HEK293 (cell line): Measurements from ENCODE around the gene SMLR1.
A peak's percentile ranks its signal among the peaks of the same experiment; 100 is the strongest.

ENCODE experiments used
- BCL11A ChIP-seq: fragments of 450-650 bp; formaldehyde crosslinking; IDR thresholded peaks from 2 replicates; pipeline ENCODE4 v1.5.1; 2016; ENCODE audit warnings: low read depth, missing biosample characterization, missing genetic modification characterization
- EGR2 ChIP-seq: fragments of 450-650 bp; formaldehyde crosslinking; IDR thresholded peaks from 2 replicates; pipeline ENCODE4 v1.5.1; 2016; ENCODE audit warnings: low read depth, missing biosample characterization, missing genetic modification characterization
- GLIS1 ChIP-seq: fragments of 450-650 bp; formaldehyde crosslinking; IDR thresholded peaks from 2 replicates; pipeline ENCODE4 v1.5.1; 2016; ENCODE audit warnings: missing biosample characterization, missing genetic modification characterization
- OSR2 ChIP-seq: fragments of 450-650 bp; formaldehyde crosslinking; IDR thresholded peaks from 2 replicates; pipeline ENCODE4 v1.5.1; 2016; ENCODE audit warnings: missing biosample characterization, missing genetic modification characterization
- TRIM28 ChIP-seq: IDR thresholded peaks from 2 replicates; pipeline ENCODE4 v1.6.1; 2011; ENCODE audit warnings: low read length, control low read depth, borderline replicate concordance
- YY1 ChIP-seq: fragments of 450-650 bp; formaldehyde crosslinking; IDR thresholded peaks from 2 replicates; pipeline ENCODE4 v1.5.1; 2018; ENCODE audit warnings: missing biosample characterization, missing genetic modification characterization
- ZNF10 ChIP-seq: fragments of 450-650 bp; formaldehyde crosslinking; IDR thresholded peaks from 2 replicates; pipeline ENCODE4 v1.5.1; 2017; ENCODE audit warnings: missing biosample characterization, missing genetic modification characterization
- ZNF221 ChIP-seq: fragments of 450-650 bp; formaldehyde crosslinking; IDR thresholded peaks from 2 replicates; pipeline ENCODE4 v1.5.1; 2017; ENCODE audit warnings: missing biosample characterization, missing genetic modification characterization, borderline replicate concordance
- ZNF274 ChIP-seq, 2 experiments: fragments of 200-500 bp in 1 of 2; fragments of 450-650 bp in 1 of 2; sonication (Bioruptor generic) in 1 of 2; formaldehyde crosslinking in 1 of 2; IDR thresholded peaks; 2 replicates each; pipeline versions ENCODE4 v1.5.1 to v1.6.1; 2014 to 2016; ENCODE audit warnings: borderline replicate concordance in 1 of 2, inconsistent platforms in 1 of 2, low read length in 1 of 2, missing biosample characterization in 1 of 2, missing genetic modification characterization in 1 of 2
- ZNF311 ChIP-seq: fragments of 450-650 bp; formaldehyde crosslinking; IDR thresholded peaks from 2 replicates; pipeline ENCODE4 v1.5.1; 2017; ENCODE audit warnings: missing biosample characterization, missing genetic modification characterization, borderline replicate concordance
- ZNF518A ChIP-seq: fragments of 450-650 bp; formaldehyde crosslinking; conservative IDR thresholded peaks from 2 replicates; pipeline ENCODE4 v1.5.1; 2016; ENCODE audit warnings: low read depth, missing biosample characterization, missing genetic modification characterization
- ZNF549 ChIP-seq: fragments of 450-650 bp; IDR thresholded peaks from 2 replicates; pipeline ENCODE4 v1.5.1; 2018; ENCODE audit warnings: missing biosample characterization, missing genetic modification characterization, mild to moderate bottlenecking, inconsistent platforms, moderate library complexity
- ZNF654 ChIP-seq: fragments of 450-650 bp; formaldehyde crosslinking; IDR thresholded peaks from 2 replicates; pipeline ENCODE4 v1.5.1; 2016; ENCODE audit warnings: low read depth, missing biosample characterization, missing genetic modification characterization
- ZNF658 ChIP-seq: fragments of 450-650 bp; formaldehyde crosslinking; IDR thresholded peaks from 2 replicates; pipeline ENCODE4; 2016; ENCODE audit warnings: missing biosample characterization, missing genetic modification characterization
- ZNF701 ChIP-seq: fragments of 450-650 bp; formaldehyde crosslinking; IDR thresholded peaks from 2 replicates; pipeline ENCODE4 v1.5.1; 2016; ENCODE audit warnings: missing biosample characterization, missing genetic modification characterization
- ZNF704 ChIP-seq: fragments of 450-650 bp; formaldehyde crosslinking; IDR thresholded peaks from 2 replicates; pipeline ENCODE4 v1.5.1; 2016; ENCODE audit warnings: missing biosample characterization, missing genetic modification characterization
- ZNF843 ChIP-seq: fragments of 450-650 bp; formaldehyde crosslinking; IDR thresholded peaks from 2 replicates; pipeline ENCODE4 v1.5.1; 2016; ENCODE audit warnings: missing biosample characterization, missing genetic modification characterization
- TF ChIP-seq, protein P1 (sequence below): fragments of 450-650 bp; formaldehyde crosslinking; IDR thresholded peaks from 2 replicates; pipeline ENCODE4 v1.5.1; 2016; ENCODE audit warnings: missing biosample characterization, missing genetic modification characterization
- TF ChIP-seq, protein P2 (sequence below): fragments of 450-650 bp; formaldehyde crosslinking; IDR thresholded peaks from 2 replicates; pipeline ENCODE4 v1.5.1; 2016; ENCODE audit warnings: missing biosample characterization, missing genetic modification characterization, low read depth
- TF ChIP-seq, protein P3 (sequence below): fragments of 450-650 bp; formaldehyde crosslinking; IDR thresholded peaks from 2 replicates; pipeline ENCODE4 v1.5.1; 2016; ENCODE audit warnings: missing biosample characterization, missing genetic modification characterization
- TF ChIP-seq, protein P4 (sequence below): fragments of 450-650 bp; formaldehyde crosslinking; IDR thresholded peaks from 2 replicates; pipeline ENCODE4 v1.5.1; 2016; ENCODE audit warnings: missing biosample characterization, missing genetic modification characterization
- TF ChIP-seq, protein P5 (sequence below): fragments of 450-650 bp; formaldehyde crosslinking; IDR thresholded peaks from 2 replicates; pipeline ENCODE4 v1.5.1; 2016; ENCODE audit warnings: missing biosample characterization, missing genetic modification characterization

The SMLR1 gene

DNA sequence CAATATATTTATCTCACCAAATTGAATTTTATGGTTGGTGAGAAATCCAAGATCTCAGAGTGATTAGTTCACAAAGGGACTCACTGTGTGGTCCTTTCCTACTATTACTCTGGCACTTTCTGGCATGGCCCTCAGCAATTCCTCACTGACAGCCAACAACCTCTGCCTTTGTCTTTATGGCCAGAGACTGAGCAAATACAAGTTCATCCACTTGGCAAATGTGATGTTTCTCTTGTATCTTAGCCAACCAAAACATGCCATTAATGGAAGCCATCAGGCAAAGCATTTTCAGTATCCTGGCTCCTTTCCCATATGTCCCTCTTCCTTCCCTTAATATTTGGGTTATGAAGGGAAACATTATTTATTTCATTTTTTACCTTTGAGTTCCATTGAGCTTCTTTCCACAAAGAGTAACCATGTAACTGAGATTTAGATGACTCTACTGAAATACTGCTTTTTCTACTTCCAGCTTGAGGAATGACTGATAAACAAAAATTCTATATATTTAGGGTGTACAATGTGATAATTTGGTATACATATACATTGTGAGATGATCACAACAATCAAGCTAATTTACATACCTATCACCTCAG lies 30.8 kb upstream of the SMLR1 start (continued):
- TF ChIP-seq, protein P1, sequence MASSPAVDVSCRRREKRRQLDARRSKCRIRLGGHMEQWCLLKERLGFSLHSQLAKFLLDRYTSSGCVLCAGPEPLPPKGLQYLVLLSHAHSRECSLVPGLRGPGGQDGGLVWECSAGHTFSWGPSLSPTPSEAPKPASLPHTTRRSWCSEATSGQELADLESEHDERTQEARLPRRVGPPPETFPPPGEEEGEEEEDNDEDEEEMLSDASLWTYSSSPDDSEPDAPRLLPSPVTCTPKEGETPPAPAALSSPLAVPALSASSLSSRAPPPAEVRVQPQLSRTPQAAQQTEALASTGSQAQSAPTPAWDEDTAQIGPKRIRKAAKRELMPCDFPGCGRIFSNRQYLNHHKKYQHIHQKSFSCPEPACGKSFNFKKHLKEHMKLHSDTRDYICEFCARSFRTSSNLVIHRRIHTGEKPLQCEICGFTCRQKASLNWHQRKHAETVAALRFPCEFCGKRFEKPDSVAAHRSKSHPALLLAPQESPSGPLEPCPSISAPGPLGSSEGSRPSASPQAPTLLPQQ (tag by site-specific recombination): peak; percentile 58; the same call in 1 of the 2 replicates
- TF ChIP-seq GLIS1 (tag by site-specific recombination): peak; percentile 69
- no peak for TF ChIP-seq ZNF518A (tag by site-specific recombination)
- no peak for TF ChIP-seq YY1 (tag by site-specific recombination)
- TF ChIP-seq, protein P2, sequence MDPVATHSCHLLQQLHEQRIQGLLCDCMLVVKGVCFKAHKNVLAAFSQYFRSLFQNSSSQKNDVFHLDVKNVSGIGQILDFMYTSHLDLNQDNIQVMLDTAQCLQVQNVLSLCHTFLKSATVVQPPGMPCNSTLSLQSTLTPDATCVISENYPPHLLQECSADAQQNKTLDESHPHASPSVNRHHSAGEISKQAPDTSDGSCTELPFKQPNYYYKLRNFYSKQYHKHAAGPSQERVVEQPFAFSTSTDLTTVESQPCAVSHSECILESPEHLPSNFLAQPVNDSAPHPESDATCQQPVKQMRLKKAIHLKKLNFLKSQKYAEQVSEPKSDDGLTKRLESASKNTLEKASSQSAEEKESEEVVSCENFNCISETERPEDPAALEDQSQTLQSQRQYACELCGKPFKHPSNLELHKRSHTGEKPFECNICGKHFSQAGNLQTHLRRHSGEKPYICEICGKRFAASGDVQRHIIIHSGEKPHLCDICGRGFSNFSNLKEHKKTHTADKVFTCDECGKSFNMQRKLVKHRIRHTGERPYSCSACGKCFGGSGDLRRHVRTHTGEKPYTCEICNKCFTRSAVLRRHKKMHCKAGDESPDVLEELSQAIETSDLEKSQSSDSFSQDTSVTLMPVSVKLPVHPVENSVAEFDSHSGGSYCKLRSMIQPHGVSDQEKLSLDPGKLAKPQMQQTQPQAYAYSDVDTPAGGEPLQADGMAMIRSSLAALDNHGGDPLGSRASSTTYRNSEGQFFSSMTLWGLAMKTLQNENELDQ (tag by site-specific recombination): no peak
- no peak for TF ChIP-seq TRIM28
- TF ChIP-seq ZNF549 (tag by site-specific recombination): peak; percentile 26; the same call in 1 of the 2 replicates
- no peak for TF ChIP-seq ZNF221 (tag by site-specific recombination)
- TF ChIP-seq ZNF274 (IDR thresholded peaks at IDR 0.05; ENCODE audit: low read length): no peak
- TF ChIP-seq ZNF274 (tag by site-specific recombination; IDR thresholded peaks at IDR 0.05; ENCODE audit: borderline replicate concordance): no peak
- TF ChIP-seq, protein P3, sequence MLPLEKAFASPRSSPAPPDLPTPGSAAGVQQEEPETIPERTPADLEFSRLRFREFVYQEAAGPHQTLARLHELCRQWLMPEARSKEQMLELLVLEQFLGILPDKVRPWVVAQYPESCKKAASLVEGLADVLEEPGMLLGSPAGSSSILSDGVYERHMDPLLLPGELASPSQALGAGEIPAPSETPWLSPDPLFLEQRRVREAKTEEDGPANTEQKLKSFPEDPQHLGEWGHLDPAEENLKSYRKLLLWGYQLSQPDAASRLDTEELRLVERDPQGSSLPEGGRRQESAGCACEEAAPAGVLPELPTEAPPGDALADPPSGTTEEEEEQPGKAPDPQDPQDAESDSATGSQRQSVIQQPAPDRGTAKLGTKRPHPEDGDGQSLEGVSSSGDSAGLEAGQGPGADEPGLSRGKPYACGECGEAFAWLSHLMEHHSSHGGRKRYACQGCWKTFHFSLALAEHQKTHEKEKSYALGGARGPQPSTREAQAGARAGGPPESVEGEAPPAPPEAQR (tag by site-specific recombination): no peak
- TF ChIP-seq ZNF10 (tag by site-specific recombination): 0 out of 2 replicates have a peak, but pooled peaks have one; percentile 14
- no peak for TF ChIP-seq EGR2 (tag by site-specific recombination)
- TF ChIP-seq ZNF704: no peak
- TF ChIP-seq OSR2 (tag by site-specific recombination): 0 out of 2 replicates have a peak, but pooled peaks have one; percentile 20
- 0 out of 2 replicates have a peak, but pooled peaks have one; percentile 50 for TF ChIP-seq BCL11A (tag by site-specific recombination)
- TF ChIP-seq ZNF701 (tag by site-specific recombination): no peak
- TF ChIP-seq ZNF654: no peak
- no peak for TF ChIP-seq ZNF658
- TF ChIP-seq, protein P4, sequence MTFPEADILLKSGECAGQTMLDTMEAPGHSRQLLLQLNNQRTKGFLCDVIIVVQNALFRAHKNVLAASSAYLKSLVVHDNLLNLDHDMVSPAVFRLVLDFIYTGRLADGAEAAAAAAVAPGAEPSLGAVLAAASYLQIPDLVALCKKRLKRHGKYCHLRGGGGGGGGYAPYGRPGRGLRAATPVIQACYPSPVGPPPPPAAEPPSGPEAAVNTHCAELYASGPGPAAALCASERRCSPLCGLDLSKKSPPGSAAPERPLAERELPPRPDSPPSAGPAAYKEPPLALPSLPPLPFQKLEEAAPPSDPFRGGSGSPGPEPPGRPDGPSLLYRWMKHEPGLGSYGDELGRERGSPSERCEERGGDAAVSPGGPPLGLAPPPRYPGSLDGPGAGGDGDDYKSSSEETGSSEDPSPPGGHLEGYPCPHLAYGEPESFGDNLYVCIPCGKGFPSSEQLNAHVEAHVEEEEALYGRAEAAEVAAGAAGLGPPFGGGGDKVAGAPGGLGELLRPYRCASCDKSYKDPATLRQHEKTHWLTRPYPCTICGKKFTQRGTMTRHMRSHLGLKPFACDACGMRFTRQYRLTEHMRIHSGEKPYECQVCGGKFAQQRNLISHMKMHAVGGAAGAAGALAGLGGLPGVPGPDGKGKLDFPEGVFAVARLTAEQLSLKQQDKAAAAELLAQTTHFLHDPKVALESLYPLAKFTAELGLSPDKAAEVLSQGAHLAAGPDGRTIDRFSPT (tag by site-specific recombination): no peak
- TF ChIP-seq ZNF843 (tag by site-specific recombination): 0 out of 2 replicates have a peak, but pooled peaks have one; percentile 52
- TF ChIP-seq, protein P5, sequence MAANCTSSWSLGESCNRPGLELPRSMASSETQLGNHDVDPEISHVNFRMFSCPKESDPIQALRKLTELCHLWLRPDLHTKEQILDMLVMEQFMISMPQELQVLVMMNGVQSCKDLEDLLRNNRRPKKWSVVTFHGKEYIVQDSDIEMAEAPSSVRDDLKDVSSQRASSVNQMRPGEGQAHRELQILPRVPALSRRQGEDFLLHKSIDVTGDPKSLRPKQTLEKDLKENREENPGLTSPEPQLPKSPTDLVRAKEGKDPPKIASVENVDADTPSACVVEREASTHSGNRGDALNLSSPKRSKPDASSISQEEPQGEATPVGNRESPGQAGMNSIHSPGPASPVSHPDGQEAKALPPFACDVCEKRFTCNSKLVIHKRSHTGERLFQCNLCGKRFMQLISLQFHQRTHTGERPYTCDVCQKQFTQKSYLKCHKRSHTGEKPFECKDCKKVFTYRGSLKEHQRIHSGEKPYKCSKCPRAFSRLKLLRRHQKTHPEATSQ (tag by site-specific recombination): no peak
- no peak for TF ChIP-seq ZNF311
- TF ChIP-seq, all 188 proteins: peak for 13
